Liver (tissue), 3 donors: ENCODE measurements around the gene GALNT17.

ENCODE experiments used
- HNF4G ChIP-seq: IDR thresholded peaks from 2 replicates; pipeline ENCODE4 v1.6.1; 2016; ENCODE audit warnings: antibody characterized with exemption
- JUND ChIP-seq, 2 donors: IDR thresholded peaks; 2 replicates each; pipeline ENCODE4 v1.6.1; 2016; ENCODE audit warnings: antibody characterized with exemption in 2 of 2
- RAD21 ChIP-seq, 2 donors: IDR thresholded peaks; 2 replicates each; pipeline ENCODE4 v1.6.1; 2016; ENCODE audit warnings: antibody characterized with exemption in 2 of 2, mild to moderate bottlenecking in 2 of 2
- TAF1 ChIP-seq: conservative IDR thresholded peaks from 2 replicates; pipeline ENCODE4 v1.6.1; 2016; ENCODE audit warnings: antibody characterized with exemption, mild to moderate bottlenecking
- YY1 ChIP-seq: IDR thresholded peaks from 2 replicates; pipeline ENCODE4 v1.6.1; 2016; ENCODE audit warnings: antibody characterized with exemption, mild to moderate bottlenecking
- TF ChIP-seq, protein P1 (sequence below): fragments of 150-350 bp; IDR thresholded peaks from 2 replicates; pipeline ENCODE4 v1.5.1; 2017; ENCODE audit warnings: improper control_type of control experiment, low read depth, low read length; ENCODE audit not compliant: missing input control
- TF ChIP-seq, protein P2 (sequence below): IDR thresholded peaks from 2 replicates; pipeline ENCODE4 v1.6.1; 2016; ENCODE audit warnings: antibody characterized with exemption, mild to moderate bottlenecking
- TF ChIP-seq, protein P3 (sequence below): IDR thresholded peaks from 2 replicates; pipeline ENCODE4 v1.6.1; 2016; ENCODE audit warnings: antibody characterized with exemption
- TF ChIP-seq, protein P4 (sequence below): IDR thresholded peaks from 2 replicates; pipeline ENCODE4 v1.6.1; 2016; ENCODE audit warnings: antibody characterized with exemption
- TF ChIP-seq, protein P5 (sequence below): IDR thresholded peaks from 2 replicates; pipeline ENCODE4 v1.6.1; 2016; ENCODE audit warnings: antibody characterized with exemption
- donor health status: healthy.
- donor health status: healthy.

DNA sequence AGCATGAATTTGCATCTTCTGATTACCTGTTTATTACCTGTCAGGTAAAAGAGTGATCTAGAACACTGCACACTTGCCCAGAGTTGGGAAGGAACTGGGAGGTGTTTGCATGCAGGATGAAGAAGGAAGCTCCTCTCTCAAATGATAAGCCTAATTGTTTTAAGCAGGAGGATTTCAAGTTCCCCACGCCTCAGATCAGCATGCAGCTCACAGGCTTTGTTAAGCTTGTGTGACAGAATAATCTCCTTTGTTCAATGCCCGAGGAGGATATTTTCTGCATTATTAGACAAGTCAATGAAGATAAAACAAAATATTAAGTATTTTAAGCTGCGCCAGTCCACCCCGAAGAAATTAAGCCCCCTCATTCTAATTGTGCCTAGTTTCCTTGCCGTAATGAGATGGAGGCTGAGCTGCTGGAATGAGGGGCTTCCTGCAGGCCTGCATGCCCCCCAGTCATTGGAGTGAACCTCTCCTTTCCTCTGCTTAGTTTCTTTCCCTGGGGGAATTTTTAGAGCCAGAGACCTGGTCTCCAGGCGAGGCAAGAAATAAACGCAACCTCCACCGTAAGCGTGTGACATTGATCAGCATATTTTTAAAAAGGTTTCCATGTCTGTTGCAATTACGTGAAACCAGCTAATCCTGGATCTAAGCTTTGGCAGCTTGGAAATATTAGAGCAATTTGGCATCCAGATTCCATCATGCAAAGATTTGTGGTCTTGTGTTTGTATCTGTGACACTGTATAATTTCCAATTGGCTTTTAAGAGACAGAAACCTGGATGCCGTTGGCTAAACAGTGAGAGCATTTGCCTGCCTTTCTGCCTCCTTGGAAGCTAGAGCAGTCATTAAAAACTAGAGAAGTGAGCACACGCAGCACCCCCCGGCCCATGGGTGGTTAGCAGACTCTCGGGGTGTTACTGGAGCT, 376.0 kb downstream of the GALNT17 start:
- TF ChIP-seq, protein P1, sequence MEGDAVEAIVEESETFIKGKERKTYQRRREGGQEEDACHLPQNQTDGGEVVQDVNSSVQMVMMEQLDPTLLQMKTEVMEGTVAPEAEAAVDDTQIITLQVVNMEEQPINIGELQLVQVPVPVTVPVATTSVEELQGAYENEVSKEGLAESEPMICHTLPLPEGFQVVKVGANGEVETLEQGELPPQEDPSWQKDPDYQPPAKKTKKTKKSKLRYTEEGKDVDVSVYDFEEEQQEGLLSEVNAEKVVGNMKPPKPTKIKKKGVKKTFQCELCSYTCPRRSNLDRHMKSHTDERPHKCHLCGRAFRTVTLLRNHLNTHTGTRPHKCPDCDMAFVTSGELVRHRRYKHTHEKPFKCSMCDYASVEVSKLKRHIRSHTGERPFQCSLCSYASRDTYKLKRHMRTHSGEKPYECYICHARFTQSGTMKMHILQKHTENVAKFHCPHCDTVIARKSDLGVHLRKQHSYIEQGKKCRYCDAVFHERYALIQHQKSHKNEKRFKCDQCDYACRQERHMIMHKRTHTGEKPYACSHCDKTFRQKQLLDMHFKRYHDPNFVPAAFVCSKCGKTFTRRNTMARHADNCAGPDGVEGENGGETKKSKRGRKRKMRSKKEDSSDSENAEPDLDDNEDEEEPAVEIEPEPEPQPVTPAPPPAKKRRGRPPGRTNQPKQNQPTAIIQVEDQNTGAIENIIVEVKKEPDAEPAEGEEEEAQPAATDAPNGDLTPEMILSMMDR: no peak
- TF ChIP-seq, protein P2, sequence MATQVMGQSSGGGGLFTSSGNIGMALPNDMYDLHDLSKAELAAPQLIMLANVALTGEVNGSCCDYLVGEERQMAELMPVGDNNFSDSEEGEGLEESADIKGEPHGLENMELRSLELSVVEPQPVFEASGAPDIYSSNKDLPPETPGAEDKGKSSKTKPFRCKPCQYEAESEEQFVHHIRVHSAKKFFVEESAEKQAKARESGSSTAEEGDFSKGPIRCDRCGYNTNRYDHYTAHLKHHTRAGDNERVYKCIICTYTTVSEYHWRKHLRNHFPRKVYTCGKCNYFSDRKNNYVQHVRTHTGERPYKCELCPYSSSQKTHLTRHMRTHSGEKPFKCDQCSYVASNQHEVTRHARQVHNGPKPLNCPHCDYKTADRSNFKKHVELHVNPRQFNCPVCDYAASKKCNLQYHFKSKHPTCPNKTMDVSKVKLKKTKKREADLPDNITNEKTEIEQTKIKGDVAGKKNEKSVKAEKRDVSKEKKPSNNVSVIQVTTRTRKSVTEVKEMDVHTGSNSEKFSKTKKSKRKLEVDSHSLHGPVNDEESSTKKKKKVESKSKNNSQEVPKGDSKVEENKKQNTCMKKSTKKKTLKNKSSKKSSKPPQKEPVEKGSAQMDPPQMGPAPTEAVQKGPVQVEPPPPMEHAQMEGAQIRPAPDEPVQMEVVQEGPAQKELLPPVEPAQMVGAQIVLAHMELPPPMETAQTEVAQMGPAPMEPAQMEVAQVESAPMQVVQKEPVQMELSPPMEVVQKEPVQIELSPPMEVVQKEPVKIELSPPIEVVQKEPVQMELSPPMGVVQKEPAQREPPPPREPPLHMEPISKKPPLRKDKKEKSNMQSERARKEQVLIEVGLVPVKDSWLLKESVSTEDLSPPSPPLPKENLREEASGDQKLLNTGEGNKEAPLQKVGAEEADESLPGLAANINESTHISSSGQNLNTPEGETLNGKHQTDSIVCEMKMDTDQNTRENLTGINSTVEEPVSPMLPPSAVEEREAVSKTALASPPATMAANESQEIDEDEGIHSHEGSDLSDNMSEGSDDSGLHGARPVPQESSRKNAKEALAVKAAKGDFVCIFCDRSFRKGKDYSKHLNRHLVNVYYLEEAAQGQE: no peak
- TF ChIP-seq, protein P3, sequence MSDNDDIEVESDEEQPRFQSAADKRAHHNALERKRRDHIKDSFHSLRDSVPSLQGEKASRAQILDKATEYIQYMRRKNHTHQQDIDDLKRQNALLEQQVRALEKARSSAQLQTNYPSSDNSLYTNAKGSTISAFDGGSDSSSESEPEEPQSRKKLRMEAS: no peak
- TF ChIP-seq TAF1: no peak
- TF ChIP-seq JUND (IDR thresholded peaks at IDR 0.05): no peak
- no peak for TF ChIP-seq HNF4G
- TF ChIP-seq, protein P4, sequence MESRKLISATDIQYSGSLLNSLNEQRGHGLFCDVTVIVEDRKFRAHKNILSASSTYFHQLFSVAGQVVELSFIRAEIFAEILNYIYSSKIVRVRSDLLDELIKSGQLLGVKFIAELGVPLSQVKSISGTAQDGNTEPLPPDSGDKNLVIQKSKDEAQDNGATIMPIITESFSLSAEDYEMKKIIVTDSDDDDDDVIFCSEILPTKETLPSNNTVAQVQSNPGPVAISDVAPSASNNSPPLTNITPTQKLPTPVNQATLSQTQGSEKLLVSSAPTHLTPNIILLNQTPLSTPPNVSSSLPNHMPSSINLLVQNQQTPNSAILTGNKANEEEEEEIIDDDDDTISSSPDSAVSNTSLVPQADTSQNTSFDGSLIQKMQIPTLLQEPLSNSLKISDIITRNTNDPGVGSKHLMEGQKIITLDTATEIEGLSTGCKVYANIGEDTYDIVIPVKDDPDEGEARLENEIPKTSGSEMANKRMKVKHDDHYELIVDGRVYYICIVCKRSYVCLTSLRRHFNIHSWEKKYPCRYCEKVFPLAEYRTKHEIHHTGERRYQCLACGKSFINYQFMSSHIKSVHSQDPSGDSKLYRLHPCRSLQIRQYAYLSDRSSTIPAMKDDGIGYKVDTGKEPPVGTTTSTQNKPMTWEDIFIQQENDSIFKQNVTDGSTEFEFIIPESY: no peak
- no peak for TF ChIP-seq RAD21 (IDR thresholded peaks at IDR 0.05)
- TF ChIP-seq, protein P5, sequence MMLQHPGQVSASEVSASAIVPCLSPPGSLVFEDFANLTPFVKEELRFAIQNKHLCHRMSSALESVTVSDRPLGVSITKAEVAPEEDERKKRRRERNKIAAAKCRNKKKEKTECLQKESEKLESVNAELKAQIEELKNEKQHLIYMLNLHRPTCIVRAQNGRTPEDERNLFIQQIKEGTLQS: no peak
- no peak for TF ChIP-seq YY1
